Ishikawa (cell line): ENCODE data around the gene MLLT3.

ENCODE experiments used
- CEBPB ChIP-seq: IDR thresholded peaks from 2 replicates; pipeline ENCODE4 v1.6.1; 2012
- CREB1 ChIP-seq: IDR thresholded peaks from 2 replicates; pipeline ENCODE4 v1.6.1; 2012; ENCODE audit warnings: low read depth
- EP300 ChIP-seq: IDR thresholded peaks from 2 replicates; pipeline ENCODE4 v1.6.1; 2012; ENCODE audit warnings: borderline replicate concordance
- MAX ChIP-seq: IDR thresholded peaks from 2 replicates; pipeline ENCODE4 v1.6.1; 2012
- NFIC ChIP-seq: IDR thresholded peaks from 2 replicates; pipeline ENCODE4 v1.6.1; 2012
- REST ChIP-seq: IDR thresholded peaks from 2 replicates; pipeline ENCODE4 v1.6.1; 2012; ENCODE audit warnings: low read depth, mild to moderate bottlenecking
- TAF1 ChIP-seq: IDR thresholded peaks from 2 replicates; pipeline ENCODE4 v1.6.1; 2012; ENCODE audit warnings: low read depth, mild to moderate bottlenecking
- YY1 ChIP-seq: IDR thresholded peaks from 2 replicates; pipeline ENCODE4 v1.6.1; 2012; ENCODE audit warnings: low read depth

- TF ChIP-seq REST: no peak
- no peak for TF ChIP-seq TAF1
- TF ChIP-seq MAX: no peak
- no peak for TF ChIP-seq EP300
- TF ChIP-seq CEBPB: no peak
- no peak for TF ChIP-seq NFIC
- no peak for TF ChIP-seq CREB1
- TF ChIP-seq YY1: no peak
These were observed 225.0 kb downstream of the MLLT3 start for GRCh38 chr9:20397348-20397747.
